Measurements from ENCODE around the gene PIK3R1. TPM values are rescaled to one million over a fixed set of nuclear protein-coding genes. Genes with fewer than 3 reads are reported as not detected.
A peak's percentile ranks its signal among the peaks of the same experiment; 100 is the strongest.

PIK3R1 gene
- polyA plus RNA-seq (ENCODE audit: insufficient read length in 4 of 4): 10 to 100 TPM; 72.0 to 84.6 (median 81.2) TPM

GRCh38 chr5:68215208-68215897, at the start of gene PIK3R1:
Gene PIK3R1, plus strand, starts transcription at chr5:68215756. Its CDS starts 10,920 bp downstream, at chr5:68226676.
- peak; percentile 88 to 92 (median 92) for DNase-seq (ENCODE audit: low read depth in 4 of 4, low spot score in 3 of 4)

GRCh38 chr5:68167195-68167651, 48.3 kb upstream of the PIK3R1 start:
- DNase-seq (ENCODE audit: low read depth in 4 of 4, low spot score in 3 of 4): no peak

- DNase-seq (ENCODE audit: low read depth in 4 of 4, low spot score in 3 of 4): peak; percentile 41 to 72 (median 60)
Measured at GRCh38 chr5:68169903-68170302, 45.7 kb upstream of the PIK3R1 start.

GRCh38 chr5:68170826-68171558, 44.6 kb upstream of the PIK3R1 start:
- no peak for DNase-seq (ENCODE audit: low read depth in 4 of 4, low spot score in 3 of 4)

- DNase-seq (ENCODE audit: low read depth in 4 of 4, low spot score in 3 of 4): no peak
Measured at GRCh38 chr5:68172314-68172713, 43.2 kb upstream of the PIK3R1 start.

GRCh38 chr5:68173007-68173406, 42.5 kb upstream of the PIK3R1 start:
- DNase-seq (ENCODE audit: low read depth in 4 of 4, low spot score in 3 of 4): no peak

GRCh38 chr5:68176253-68176652, 39.3 kb upstream of the PIK3R1 start:
- no peak for DNase-seq (ENCODE audit: low read depth in 4 of 4, low spot score in 3 of 4)

GRCh38 chr5:68176802-68177479, 38.6 kb upstream of the PIK3R1 start:
- DNase-seq (ENCODE audit: low read depth in 4 of 4, low spot score in 3 of 4): no peak

GRCh38 chr5:68177676-68178075, 37.9 kb upstream of the PIK3R1 start:
- DNase-seq (ENCODE audit: low read depth in 4 of 4, low spot score in 3 of 4): no peak

GRCh38 chr5:68178579-68178978, 37.0 kb upstream of the PIK3R1 start:
- DNase-seq (ENCODE audit: low read depth in 4 of 4, low spot score in 3 of 4): no peak

- DNase-seq (ENCODE audit: low read depth in 4 of 4, low spot score in 3 of 4): no peak
Measured at GRCh38 chr5:68180121-68181038, 35.2 kb upstream of the PIK3R1 start.

- no peak for DNase-seq (ENCODE audit: low read depth in 4 of 4, low spot score in 3 of 4)
Measured at GRCh38 chr5:68181039-68181599, 34.4 kb upstream of the PIK3R1 start.

GRCh38 chr5:68182094-68182493, 33.5 kb upstream of the PIK3R1 start:
- DNase-seq (ENCODE audit: low read depth in 4 of 4, low spot score in 3 of 4): no peak

GRCh38 chr5:68182534-68182933, 33.0 kb upstream of the PIK3R1 start:
- no peak for DNase-seq (ENCODE audit: low read depth in 4 of 4, low spot score in 3 of 4)

- peak in 1 of 4 donors; percentile 34 for DNase-seq (ENCODE audit: low read depth in 4 of 4, low spot score in 3 of 4)
Measured at GRCh38 chr5:68187268-68188055, 28.1 kb upstream of the PIK3R1 start.

- DNase-seq (ENCODE audit: low read depth in 4 of 4, low spot score in 3 of 4): no peak
Measured at GRCh38 chr5:68189171-68189570, 26.4 kb upstream of the PIK3R1 start.

GRCh38 chr5:68189613-68190012, 25.9 kb upstream of the PIK3R1 start:
- no peak for DNase-seq (ENCODE audit: low read depth in 4 of 4, low spot score in 3 of 4)

- no peak for DNase-seq (ENCODE audit: low read depth in 4 of 4, low spot score in 3 of 4)
Measured at GRCh38 chr5:68190619-68191018, 24.9 kb upstream of the PIK3R1 start.
